GM18909 (cell line): Measurements from ENCODE around the gene CASP8.

ENCODE experiments used
- ATAC-seq: cut with Tn5 transposase; IDR thresholded peaks from one replicate; pipeline ENCODE4 v1.9.1; 2021; ENCODE audit warnings: mild to moderate bottlenecking; ENCODE audit not compliant: unreplicated experiment, poor library complexity

CASP8 gene

DNA sequence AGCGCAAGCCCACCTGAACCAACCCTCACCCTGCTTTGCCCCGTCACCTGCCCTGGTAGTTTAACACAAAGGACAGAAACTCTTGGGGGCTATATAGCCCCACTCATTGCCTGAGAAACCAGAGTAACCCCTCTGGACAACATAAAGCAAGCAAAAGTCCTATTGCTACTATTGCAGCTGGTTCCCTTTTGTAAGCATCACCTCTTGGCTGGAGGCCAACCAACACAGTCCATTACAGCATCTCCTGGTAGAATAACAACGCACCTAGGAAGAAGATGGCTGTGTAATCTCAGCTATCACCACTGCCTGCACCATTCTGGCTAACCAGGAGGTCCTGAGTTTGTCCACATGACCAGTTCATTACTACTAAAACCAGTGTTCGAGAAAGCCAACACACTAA lies 60.4 kb downstream of the CASP8 start:
- ATAC-seq, result no peak

- no peak for ATAC-seq
These were observed 62.4 kb downstream of the CASP8 start for GRCh38 chr2:201322772-201323171.

DNA sequence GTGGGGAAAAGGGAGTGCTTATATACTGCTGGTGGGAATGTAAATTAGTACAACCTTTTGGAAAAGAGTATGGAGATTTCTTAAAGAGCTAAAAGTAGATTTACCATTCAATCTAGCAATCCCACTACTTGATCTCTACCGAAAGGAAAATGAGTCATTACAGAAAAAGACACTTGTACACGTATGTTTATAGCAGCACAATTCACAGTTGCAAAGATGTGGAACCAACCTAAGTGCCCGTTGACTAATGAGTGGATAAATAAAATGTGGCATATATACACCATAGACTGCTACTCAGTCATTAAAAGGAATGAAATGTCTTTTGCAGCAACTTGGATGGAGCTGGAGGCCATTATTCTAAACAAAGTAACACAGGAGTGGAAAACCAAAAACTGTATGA lies 67.3 kb downstream of the CASP8 start:
- ATAC-seq, result no peak

DNA sequence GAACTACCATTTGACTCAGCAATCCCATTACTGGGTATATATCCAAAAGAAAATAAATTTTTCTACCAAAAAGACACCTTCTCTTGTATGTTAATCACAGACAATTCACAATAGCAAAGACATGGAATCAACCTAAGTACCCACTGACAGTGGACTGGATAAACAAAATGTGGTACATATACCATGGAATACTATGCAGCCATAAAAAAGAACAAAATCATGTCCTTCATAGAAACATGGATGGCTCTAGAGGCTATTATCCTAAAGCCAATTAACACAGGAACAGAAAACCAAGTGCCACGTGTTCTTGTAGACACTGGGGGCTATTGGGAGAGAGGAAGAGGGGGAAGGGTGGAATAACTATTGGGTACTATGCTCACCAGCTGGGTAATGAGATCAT lies 69.1 kb downstream of the CASP8 start:
- ATAC-seq, result no peak
